Activated CD4-positive, alpha-beta T cell treated with anti-CD3 and anti-CD28 coated beads, Interleukin-2, amount 50 U/mL, for 48 hours (primary cell): Measurements from ENCODE around the gene SOCS2.
A peak's percentile ranks its signal among the peaks of the same experiment; 100 is the strongest.

Source experiments
- DNase-seq, 2 experiments: peaks; one replicate each; pipeline ENCODE4 v3.0.0-alpha.2; 2020

SOCS2 gene

GRCh38 chr12:93568091-93568490 lies 4.4 kb upstream of the SOCS2 start:
- no peak for DNase-seq

DNA sequence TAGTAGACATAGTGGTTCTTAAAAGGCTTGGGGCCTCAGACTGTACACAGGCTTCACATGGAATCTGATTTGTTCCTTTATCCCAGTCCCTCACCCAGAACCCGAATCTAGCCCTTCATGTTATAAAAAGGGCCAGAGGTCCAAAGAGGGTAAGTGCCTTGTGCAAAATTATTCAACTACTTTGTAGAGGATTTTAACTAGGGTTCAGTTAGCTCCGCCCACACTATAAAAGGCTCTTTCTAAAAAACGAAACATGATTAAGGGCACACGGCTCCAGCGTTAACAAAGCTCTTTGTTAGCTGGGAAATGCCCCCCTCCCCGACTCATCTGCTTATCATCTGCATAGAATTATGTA lies 3.2 kb upstream of the SOCS2 start:
- no peak for DNase-seq

- DNase-seq: peak; percentile 79 to 83
Observed at GRCh38 chr12:93569656-93570551, 2.6 kb upstream of the SOCS2 start.

- DNase-seq: peak; percentile 91 to 93
Observed at GRCh38 chr12:93570552-93571364, 1.7 kb upstream of the SOCS2 start.

DNA sequence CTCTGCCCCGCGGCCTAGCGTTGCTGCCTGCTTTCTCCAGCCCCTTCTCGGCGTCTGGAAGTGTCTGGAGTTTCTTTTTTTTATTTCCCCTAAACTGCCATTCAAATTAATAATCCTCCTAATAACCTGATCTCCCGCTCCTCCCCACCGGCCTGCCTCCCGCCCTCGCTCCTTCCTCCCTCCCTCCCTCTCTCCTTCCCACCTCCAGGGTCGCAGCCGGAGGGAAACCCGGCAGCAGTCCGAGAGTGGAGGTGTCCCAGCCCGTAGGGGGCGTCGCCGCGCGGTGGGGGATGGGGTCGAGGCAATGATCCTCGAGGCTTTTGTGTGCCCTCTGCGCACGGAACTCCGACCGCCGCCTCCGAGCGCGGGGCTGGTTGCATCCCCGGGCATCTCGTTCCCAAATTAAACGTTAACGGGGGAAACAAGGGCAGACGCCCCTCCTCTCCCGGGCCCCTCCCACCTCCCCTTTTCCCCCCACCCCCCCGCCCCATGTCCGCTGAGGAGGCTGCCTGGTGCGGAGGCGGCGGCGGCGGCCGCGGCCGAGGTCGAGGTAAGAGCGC lies 1.0 kb upstream of the SOCS2 start:
- peak; percentile 70 to 72 for DNase-seq

- peak; percentile 31 to 41 for DNase-seq
Observed at GRCh38 chr12:93572712-93573551, 457 bp downstream of the SOCS2 start.

GRCh38 chr12:93573552-93574223 lies 1.2 kb downstream of the SOCS2 start:
- peak; percentile 26 to 39 for DNase-seq

DNA sequence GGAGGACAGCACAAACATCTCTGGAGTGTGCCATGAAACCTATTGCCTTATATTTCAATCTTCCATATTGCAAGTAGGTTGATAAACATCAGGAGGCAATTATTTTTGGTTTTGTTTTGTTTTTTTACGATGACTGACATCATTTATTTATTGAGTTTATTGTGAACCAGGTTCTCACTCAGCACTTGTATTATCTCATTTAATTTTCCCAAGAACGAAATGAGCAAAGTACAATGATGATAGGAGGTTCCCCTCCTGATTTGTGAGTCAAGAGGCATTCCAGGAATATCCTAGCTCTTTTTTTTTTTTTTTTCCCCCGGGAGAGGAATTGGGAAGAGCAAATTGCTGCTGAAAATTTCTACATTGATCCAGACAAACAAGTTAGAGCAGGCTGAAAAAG lies 4.7 kb downstream of the SOCS2 start:
- DNase-seq: no peak

GRCh38 chr12:93578221-93578620 lies 5.7 kb downstream of the SOCS2 start:
- DNase-seq: no peak

GRCh38 chr12:93580682-93581081 lies 8.2 kb downstream of the SOCS2 start:
- no peak for DNase-seq

- DNase-seq: no peak
Observed at GRCh38 chr12:93581370-93581769, 8.9 kb downstream of the SOCS2 start.

GRCh38 chr12:93582351-93582750 lies 9.9 kb downstream of the SOCS2 start:
- DNase-seq: no peak

DNA sequence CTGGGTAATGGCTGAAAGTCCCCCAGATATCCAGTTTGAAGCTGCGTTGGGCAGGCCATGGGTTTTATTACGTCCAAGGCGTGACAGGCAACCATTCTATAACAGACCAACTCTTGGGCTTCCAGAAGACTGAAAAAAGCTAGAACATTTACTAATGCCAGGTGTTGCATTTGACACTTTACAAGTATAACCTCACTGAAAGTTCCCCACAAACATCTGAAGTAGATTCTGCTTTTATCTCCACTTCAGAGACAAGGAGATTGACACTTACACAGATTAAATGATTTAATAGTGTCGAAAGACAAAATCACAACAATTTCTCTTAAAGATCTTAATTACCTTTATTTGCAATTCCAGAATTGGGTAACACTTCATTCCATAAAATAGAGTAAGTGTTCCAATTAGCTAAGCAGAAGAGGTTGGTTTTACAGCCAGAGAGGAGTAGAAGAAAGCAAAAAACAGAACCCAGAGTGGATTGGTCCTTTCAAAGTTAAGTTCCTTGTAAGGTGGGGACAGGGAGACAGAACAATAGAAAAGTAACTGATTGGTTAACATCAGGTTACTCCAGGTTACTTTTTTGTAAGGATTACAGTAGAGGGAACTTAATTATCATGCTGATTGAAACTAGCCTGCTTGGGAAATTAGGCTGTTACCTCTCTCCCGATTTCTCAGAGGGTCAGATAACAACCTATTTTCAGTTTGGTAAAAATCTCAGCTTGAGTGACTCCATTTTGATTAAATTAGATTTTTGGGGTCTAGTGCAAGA lies 11.3 kb downstream of the SOCS2 start:
- no peak for DNase-seq

DNA sequence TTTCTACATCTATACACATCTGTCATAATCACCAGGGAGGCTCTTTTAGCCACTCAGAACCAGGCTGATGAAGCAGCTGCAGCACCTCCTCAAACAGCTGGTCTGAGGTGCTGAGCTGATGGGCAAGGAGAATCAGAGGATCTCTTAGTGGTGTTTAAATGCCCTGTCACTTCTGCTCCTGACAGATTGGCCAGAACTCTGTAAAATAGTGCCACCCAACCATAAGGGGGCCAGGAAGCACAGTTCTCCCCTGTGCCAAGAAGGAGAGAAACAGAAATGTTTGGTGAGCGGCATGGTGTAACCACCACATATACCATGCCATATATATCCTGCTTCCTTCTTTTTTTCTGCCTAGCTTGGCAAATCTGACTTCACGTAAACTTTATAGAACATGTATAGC lies 12.8 kb downstream of the SOCS2 start:
- DNase-seq: no peak

GRCh38 chr12:93587611-93588010 lies 15.1 kb downstream of the SOCS2 start:
- no peak for DNase-seq

GRCh38 chr12:93589081-93589480 lies 16.6 kb downstream of the SOCS2 start:
- DNase-seq: no peak

GRCh38 chr12:93591137-93591868 lies 18.8 kb downstream of the SOCS2 start:
- DNase-seq: peak; percentile 34 to 45

GRCh38 chr12:93592641-93593406 lies 20.3 kb downstream of the SOCS2 start:
- DNase-seq: no peak

GRCh38 chr12:93593843-93594242 lies 21.4 kb downstream of the SOCS2 start:
- no peak for DNase-seq

GRCh38 chr12:93594766-93595311 lies 22.4 kb downstream of the SOCS2 start:
- DNase-seq: no peak
